ENCODE data around the gene RFC2. TPM values are rescaled to one million over a fixed set of nuclear protein-coding genes. Genes with fewer than 3 reads are reported as not detected.

The RFC2 gene
- polyA plus RNA-seq, 1 of the 3 experiments (the other 2 are of a cell fraction) = 31.2 TPM

DNA sequence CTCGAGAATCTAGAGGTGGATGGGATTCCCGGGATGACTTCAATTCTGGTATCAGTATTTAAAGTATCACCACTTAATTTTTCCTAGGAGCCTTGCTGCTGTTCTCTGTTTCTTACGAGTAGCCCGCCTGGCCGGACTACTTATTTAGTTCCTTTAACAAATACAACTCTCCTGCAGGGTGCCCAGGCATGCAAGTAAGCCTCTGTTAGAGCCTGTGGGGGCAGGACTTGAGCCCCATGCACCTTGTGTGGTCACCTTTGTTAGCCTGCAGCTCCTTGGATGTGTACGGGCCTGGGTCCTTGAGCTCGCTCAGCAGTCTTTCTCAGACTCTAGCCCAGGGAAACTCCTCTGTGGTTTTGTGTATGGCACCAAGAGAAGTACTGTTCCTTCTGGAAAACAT lies 63.9 kb downstream of the RFC2 start:
- peaks cover 76 to 81% of the 10 kb centered on the region in 2 experiments for H3K36me3 ChIP-seq (replicated peaks in 1 of 2; ENCODE audit: control insufficient read depth in 1 of 2, insufficient read depth in 2 of 2, low read length in 1 of 2)
- TF ChIP-seq RCOR1 (IDR thresholded peaks at IDR 0.05; ENCODE audit: low read length) = no peak
- no peak for TF ChIP-seq MEF2A (IDR thresholded peaks at IDR 0.05; ENCODE audit: borderline replicate concordance, low read depth)
- no peak for TF ChIP-seq TEAD4 (IDR thresholded peaks at IDR 0.05; ENCODE audit: borderline replicate concordance, insufficient read depth)
- no peak for TF ChIP-seq CHD2 (IDR thresholded peaks at IDR 0.05; ENCODE audit: low read length, partially characterized antibody)
- TF ChIP-seq, protein P1, sequence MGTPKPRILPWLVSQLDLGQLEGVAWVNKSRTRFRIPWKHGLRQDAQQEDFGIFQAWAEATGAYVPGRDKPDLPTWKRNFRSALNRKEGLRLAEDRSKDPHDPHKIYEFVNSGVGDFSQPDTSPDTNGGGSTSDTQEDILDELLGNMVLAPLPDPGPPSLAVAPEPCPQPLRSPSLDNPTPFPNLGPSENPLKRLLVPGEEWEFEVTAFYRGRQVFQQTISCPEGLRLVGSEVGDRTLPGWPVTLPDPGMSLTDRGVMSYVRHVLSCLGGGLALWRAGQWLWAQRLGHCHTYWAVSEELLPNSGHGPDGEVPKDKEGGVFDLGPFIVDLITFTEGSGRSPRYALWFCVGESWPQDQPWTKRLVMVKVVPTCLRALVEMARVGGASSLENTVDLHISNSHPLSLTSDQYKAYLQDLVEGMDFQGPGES (IDR thresholded peaks at IDR 0.05; ENCODE audit: low read depth, low read length) = no peak
- no peak for TF ChIP-seq TCF12 (IDR thresholded peaks at IDR 0.05)
- no peak for TF ChIP-seq MXI1 (IDR thresholded peaks at IDR 0.05; ENCODE audit: low read depth, low read length)
- TF ChIP-seq, protein P2, sequence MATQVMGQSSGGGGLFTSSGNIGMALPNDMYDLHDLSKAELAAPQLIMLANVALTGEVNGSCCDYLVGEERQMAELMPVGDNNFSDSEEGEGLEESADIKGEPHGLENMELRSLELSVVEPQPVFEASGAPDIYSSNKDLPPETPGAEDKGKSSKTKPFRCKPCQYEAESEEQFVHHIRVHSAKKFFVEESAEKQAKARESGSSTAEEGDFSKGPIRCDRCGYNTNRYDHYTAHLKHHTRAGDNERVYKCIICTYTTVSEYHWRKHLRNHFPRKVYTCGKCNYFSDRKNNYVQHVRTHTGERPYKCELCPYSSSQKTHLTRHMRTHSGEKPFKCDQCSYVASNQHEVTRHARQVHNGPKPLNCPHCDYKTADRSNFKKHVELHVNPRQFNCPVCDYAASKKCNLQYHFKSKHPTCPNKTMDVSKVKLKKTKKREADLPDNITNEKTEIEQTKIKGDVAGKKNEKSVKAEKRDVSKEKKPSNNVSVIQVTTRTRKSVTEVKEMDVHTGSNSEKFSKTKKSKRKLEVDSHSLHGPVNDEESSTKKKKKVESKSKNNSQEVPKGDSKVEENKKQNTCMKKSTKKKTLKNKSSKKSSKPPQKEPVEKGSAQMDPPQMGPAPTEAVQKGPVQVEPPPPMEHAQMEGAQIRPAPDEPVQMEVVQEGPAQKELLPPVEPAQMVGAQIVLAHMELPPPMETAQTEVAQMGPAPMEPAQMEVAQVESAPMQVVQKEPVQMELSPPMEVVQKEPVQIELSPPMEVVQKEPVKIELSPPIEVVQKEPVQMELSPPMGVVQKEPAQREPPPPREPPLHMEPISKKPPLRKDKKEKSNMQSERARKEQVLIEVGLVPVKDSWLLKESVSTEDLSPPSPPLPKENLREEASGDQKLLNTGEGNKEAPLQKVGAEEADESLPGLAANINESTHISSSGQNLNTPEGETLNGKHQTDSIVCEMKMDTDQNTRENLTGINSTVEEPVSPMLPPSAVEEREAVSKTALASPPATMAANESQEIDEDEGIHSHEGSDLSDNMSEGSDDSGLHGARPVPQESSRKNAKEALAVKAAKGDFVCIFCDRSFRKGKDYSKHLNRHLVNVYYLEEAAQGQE (IDR thresholded peaks at IDR 0.05; ENCODE audit: low read depth, low read length) = no peak
- TF ChIP-seq FOXJ3 (CRISPR knock-in tag; IDR thresholded peaks at IDR 0.05) = no peak
- no peak for TF ChIP-seq RXRA (IDR thresholded peaks at IDR 0.05; ENCODE audit: borderline replicate concordance, low read depth)
- TF ChIP-seq, protein P3, sequence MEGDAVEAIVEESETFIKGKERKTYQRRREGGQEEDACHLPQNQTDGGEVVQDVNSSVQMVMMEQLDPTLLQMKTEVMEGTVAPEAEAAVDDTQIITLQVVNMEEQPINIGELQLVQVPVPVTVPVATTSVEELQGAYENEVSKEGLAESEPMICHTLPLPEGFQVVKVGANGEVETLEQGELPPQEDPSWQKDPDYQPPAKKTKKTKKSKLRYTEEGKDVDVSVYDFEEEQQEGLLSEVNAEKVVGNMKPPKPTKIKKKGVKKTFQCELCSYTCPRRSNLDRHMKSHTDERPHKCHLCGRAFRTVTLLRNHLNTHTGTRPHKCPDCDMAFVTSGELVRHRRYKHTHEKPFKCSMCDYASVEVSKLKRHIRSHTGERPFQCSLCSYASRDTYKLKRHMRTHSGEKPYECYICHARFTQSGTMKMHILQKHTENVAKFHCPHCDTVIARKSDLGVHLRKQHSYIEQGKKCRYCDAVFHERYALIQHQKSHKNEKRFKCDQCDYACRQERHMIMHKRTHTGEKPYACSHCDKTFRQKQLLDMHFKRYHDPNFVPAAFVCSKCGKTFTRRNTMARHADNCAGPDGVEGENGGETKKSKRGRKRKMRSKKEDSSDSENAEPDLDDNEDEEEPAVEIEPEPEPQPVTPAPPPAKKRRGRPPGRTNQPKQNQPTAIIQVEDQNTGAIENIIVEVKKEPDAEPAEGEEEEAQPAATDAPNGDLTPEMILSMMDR (IDR thresholded peaks at IDR 0.05) = no peak
- TF ChIP-seq TAF1 (IDR thresholded peaks at IDR 0.05; ENCODE audit: borderline replicate concordance, low read depth, low read length) = no peak
- no peak for TF ChIP-seq YY1 (IDR thresholded peaks at IDR 0.05; ENCODE audit: low read depth)
- no peak for TF ChIP-seq POLR2AphosphoS5 (IDR thresholded peaks at IDR 0.05; ENCODE audit: low read depth, low read length)
- TF ChIP-seq, protein P4, sequence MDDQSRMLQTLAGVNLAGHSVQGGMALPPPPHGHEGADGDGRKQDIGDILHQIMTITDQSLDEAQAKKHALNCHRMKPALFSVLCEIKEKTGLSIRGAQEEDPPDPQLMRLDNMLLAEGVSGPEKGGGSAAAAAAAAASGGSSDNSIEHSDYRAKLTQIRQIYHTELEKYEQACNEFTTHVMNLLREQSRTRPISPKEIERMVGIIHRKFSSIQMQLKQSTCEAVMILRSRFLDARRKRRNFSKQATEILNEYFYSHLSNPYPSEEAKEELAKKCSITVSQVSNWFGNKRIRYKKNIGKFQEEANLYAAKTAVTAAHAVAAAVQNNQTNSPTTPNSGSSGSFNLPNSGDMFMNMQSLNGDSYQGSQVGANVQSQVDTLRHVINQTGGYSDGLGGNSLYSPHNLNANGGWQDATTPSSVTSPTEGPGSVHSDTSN (IDR thresholded peaks at IDR 0.05) = no peak
- TF ChIP-seq NRF1 (IDR thresholded peaks at IDR 0.05; ENCODE audit: low read depth, low read length) = no peak
- no peak for TF ChIP-seq SMC3 (IDR thresholded peaks at IDR 0.05; ENCODE audit: low read depth, low read length)
- no peak for TF ChIP-seq EZH2phosphoT487 (IDR thresholded peaks at IDR 0.05; ENCODE audit: borderline replicate concordance, low read depth)
- TF ChIP-seq, protein P5, sequence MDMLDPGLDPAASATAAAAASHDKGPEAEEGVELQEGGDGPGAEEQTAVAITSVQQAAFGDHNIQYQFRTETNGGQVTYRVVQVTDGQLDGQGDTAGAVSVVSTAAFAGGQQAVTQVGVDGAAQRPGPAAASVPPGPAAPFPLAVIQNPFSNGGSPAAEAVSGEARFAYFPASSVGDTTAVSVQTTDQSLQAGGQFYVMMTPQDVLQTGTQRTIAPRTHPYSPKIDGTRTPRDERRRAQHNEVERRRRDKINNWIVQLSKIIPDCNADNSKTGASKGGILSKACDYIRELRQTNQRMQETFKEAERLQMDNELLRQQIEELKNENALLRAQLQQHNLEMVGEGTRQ (IDR thresholded peaks at IDR 0.05; ENCODE audit: borderline replicate concordance, low read depth, low read length) = no peak
- no peak overlapping the region for H2AFZ ChIP-seq (ENCODE audit: low read depth)
- peaks cover 93% of the 10 kb centered on the region for H3K79me2 ChIP-seq (ENCODE audit: insufficient read depth)
- H3K27me3 ChIP-seq (ENCODE audit: insufficient read depth) = no peaks in the 10 kb centered on the region
- peaks cover 6 to 24% of the 10 kb centered on the region in 2 experiments; a peak in 3 of 4 replicates for H3K4me1 ChIP-seq (ENCODE audit: control insufficient read depth in 1 of 2, insufficient read depth in 2 of 2, low read depth in 1 of 2, low read length in 1 of 2)
- no peak overlapping the region for H3K4me3 ChIP-seq (ENCODE audit: low read depth in 2 of 2, low read length in 1 of 2)
- no peaks in the 10 kb centered on the region for H3K9me3 ChIP-seq
- H3K9ac ChIP-seq = no peak overlapping the region
- DNase-seq = no peak
- peaks cover 72% of the 10 kb centered on the region for H4K20me1 ChIP-seq (ENCODE audit: insufficient read depth)
- H3K4me2 ChIP-seq = no peak overlapping the region
- WGBS (ENCODE audit: low lambda C conversion rate) = 95% methylated on average over 7 of the region's 7 CpGs
- no peak overlapping the region for H3K27ac ChIP-seq (ENCODE audit: low read depth in 2 of 2, low read length in 1 of 2)
- H3F3A ChIP-seq (replicated peaks; ENCODE audit: insufficient read depth) = peaks cover 26% of the 10 kb centered on the region
- POLR2A ChIA-PET = no interaction called here
- H3K9me2 ChIP-seq = no peaks in the 10 kb centered on the region
- CTCF ChIA-PET = interaction anchor here (0.8 to 7.0 kb wide), 5 partner anchors 9 to 211 kb away, joined by 3 to 72 read pairs (median 3); no protein-coding TSS in a partner anchor
